BLaER1 (cell line): ENCODE results near the gene CD70.
A peak's percentile ranks its signal among the peaks of the same experiment; 100 is the strongest.
"Not testable (repeated sequence)": the region's sequence is repeated elsewhere in the genome, so short reads cannot be mapped to it uniquely, and the experiment has no call there.

Experiments used
- H3K27ac ChIP-seq: shearing (Covaris generic); formaldehyde crosslinking; 2 replicates; pipeline ENCODE4 v1.8.1; 2022
- H3K27me3 ChIP-seq: shearing (Covaris generic); formaldehyde crosslinking; 2 replicates; pipeline ENCODE4 v1.8.1; 2022
- H3K36me3 ChIP-seq: shearing (Covaris generic); formaldehyde crosslinking; 2 replicates; pipeline ENCODE4 v1.8.1; 2022
- H3K4me1 ChIP-seq: shearing (Covaris generic); formaldehyde crosslinking; 2 replicates; pipeline ENCODE4 v1.8.1; 2022
- H3K4me2 ChIP-seq: shearing (Covaris generic); formaldehyde crosslinking; 2 replicates; pipeline ENCODE4 v1.8.1; 2022
- H3K4me3 ChIP-seq: shearing (Covaris generic); formaldehyde crosslinking; 2 replicates; pipeline ENCODE4 v1.8.1; 2022
- H3K9ac ChIP-seq: shearing (Covaris generic); formaldehyde crosslinking; 2 replicates; pipeline ENCODE4 v1.8.1; 2022
- H3K9me3 ChIP-seq: shearing (Covaris generic); formaldehyde crosslinking; 2 replicates; pipeline ENCODE4 v1.8.1; 2022
- H4K20me1 ChIP-seq: shearing (Covaris generic); formaldehyde crosslinking; 2 replicates; pipeline ENCODE4 v1.8.1; 2022
- Cebpa-rat ChIP-seq: shearing (Covaris generic); IDR thresholded peaks from 2 replicates; pipeline ENCODE4 v1.8.1; 2022

The CD70 gene

GRCh38 chr19:6568010-6568526, 22.9 kb downstream of the CD70 start:
- H3K27me3 ChIP-seq = no peaks in the 10 kb centered on the region
- H3K4me2 ChIP-seq = no peak overlapping the region
- H3K27ac ChIP-seq = no peak overlapping the region
- no peaks in the 10 kb centered on the region for H4K20me1 ChIP-seq
- H3K36me3 ChIP-seq = no peaks in the 10 kb centered on the region
- no peak for TF ChIP-seq Cebpa-rat
- H3K4me3 ChIP-seq = no peak overlapping the region
- no peak overlapping the region for H3K9ac ChIP-seq
- H3K9me3 ChIP-seq = peaks cover 53% of the 10 kb centered on the region
- no peaks in the 10 kb centered on the region for H3K4me1 ChIP-seq

- not testable (repeated sequence) for H4K20me1 ChIP-seq, H3K4me3 ChIP-seq, H3K4me1 ChIP-seq, H3K4me2 ChIP-seq, H3K9ac ChIP-seq, H3K36me3 ChIP-seq, H3K27me3 ChIP-seq, H3K27ac ChIP-seq
- H3K9me3 ChIP-seq = peaks cover 52% of the 10 kb centered on the region
These were observed 24.2 kb downstream of the CD70 start for GRCh38 chr19:6566727-6567126.

GRCh38 chr19:6564393-6564792, 26.6 kb downstream of the CD70 start:
- Histone ChIP-seq H3K36me3 (no peaks in the 10 kb centered on the region), H3K9me3 (peaks cover 41% of the 10 kb centered on the region), H3K4me2 (no peak overlapping the region), H3K27ac (no peak overlapping the region), H4K20me1 (no peaks in the 10 kb centered on the region), H3K9ac (no peak overlapping the region), H3K27me3 (no peaks in the 10 kb centered on the region), H3K4me1 (no peaks in the 10 kb centered on the region), H3K4me3 (no peak overlapping the region)
- TF ChIP-seq Cebpa-rat = no peak

GRCh38 chr19:6562437-6562836, 28.5 kb downstream of the CD70 start:
- not testable (repeated sequence) for H3K27ac ChIP-seq, H3K4me2 ChIP-seq, H3K4me1 ChIP-seq, H3K4me3 ChIP-seq, H4K20me1 ChIP-seq, H3K36me3 ChIP-seq, H3K27me3 ChIP-seq, H3K9ac ChIP-seq
- H3K9me3 ChIP-seq = peaks cover 33% of the 10 kb centered on the region

- Histone ChIP-seq H3K4me2 (peak overlapping the region; percentile 39), H3K4me3 (no peak overlapping the region), H4K20me1 (no peaks in the 10 kb centered on the region), H3K4me1 (peaks cover 18% of the 10 kb centered on the region), H3K9ac (no peak overlapping the region), H3K36me3 (no peaks in the 10 kb centered on the region), H3K9me3 (peaks cover 2% of the 10 kb centered on the region; the same call in 1 of the 2 replicates), H3K27me3 (no peaks in the 10 kb centered on the region), H3K27ac (no peak overlapping the region)
- TF ChIP-seq Cebpa-rat = no peak
These were observed 34.3 kb downstream of the CD70 start for GRCh38 chr19:6556480-6557195.

- Histone ChIP-seq H3K4me1 (peaks cover 22% of the 10 kb centered on the region), H3K9ac (no peak overlapping the region), H3K4me2 (no peak overlapping the region), H3K27ac (no peak overlapping the region), H3K27me3 (no peaks in the 10 kb centered on the region), H4K20me1 (no peaks in the 10 kb centered on the region), H3K9me3 (peaks cover 8% of the 10 kb centered on the region), H3K4me3 (no peak overlapping the region), H3K36me3 (no peaks in the 10 kb centered on the region)
- TF ChIP-seq Cebpa-rat = no peak
These were observed 34.9 kb downstream of the CD70 start for GRCh38 chr19:6556043-6556449.

- Histone ChIP-seq H3K9ac (no peak overlapping the region), H4K20me1 (no peaks in the 10 kb centered on the region), H3K9me3 (peaks cover 28% of the 10 kb centered on the region), H3K36me3 (no peaks in the 10 kb centered on the region), H3K4me1 (peaks cover 22% of the 10 kb centered on the region), H3K4me2 (peak overlapping the region; percentile 66), H3K27ac (peak overlapping the region; percentile 52; the same call in 1 of the 2 replicates), H3K27me3 (no peaks in the 10 kb centered on the region), H3K4me3 (no peak overlapping the region)
- TF ChIP-seq Cebpa-rat = no peak
These were observed 39.1 kb downstream of the CD70 start for GRCh38 chr19:6551607-6552450.

- Histone ChIP-seq H4K20me1 (no peaks in the 10 kb centered on the region), H3K4me1 (peaks cover 15% of the 10 kb centered on the region), H3K27ac (no peak overlapping the region), H3K9ac (no peak overlapping the region), H3K4me2 (no peak overlapping the region), H3K4me3 (no peak overlapping the region), H3K9me3 (peaks cover 35% of the 10 kb centered on the region), H3K27me3 (no peaks in the 10 kb centered on the region), H3K36me3 (no peaks in the 10 kb centered on the region)
- no peak for TF ChIP-seq Cebpa-rat
These were observed 39.9 kb downstream of the CD70 start for GRCh38 chr19:6551091-6551490.

- not testable (repeated sequence) for H3K27me3 ChIP-seq, H3K27ac ChIP-seq, H3K36me3 ChIP-seq, H3K9ac ChIP-seq, H3K4me3 ChIP-seq, H4K20me1 ChIP-seq, H3K4me2 ChIP-seq
- peaks cover 14% of the 10 kb centered on the region for H3K4me1 ChIP-seq
- H3K9me3 ChIP-seq = peaks cover 40% of the 10 kb centered on the region
These were observed 40.3 kb downstream of the CD70 start for GRCh38 chr19:6550679-6551078.

- no peak overlapping the region for H3K27ac ChIP-seq
- no peaks in the 10 kb centered on the region for H3K27me3 ChIP-seq
- no peaks in the 10 kb centered on the region for H3K36me3 ChIP-seq
- no peak overlapping the region for H3K9ac ChIP-seq
- H3K4me2 ChIP-seq = no peak overlapping the region
- no peak for TF ChIP-seq Cebpa-rat
- no peak overlapping the region for H3K4me3 ChIP-seq
- H3K9me3 ChIP-seq = peaks cover 29% of the 10 kb centered on the region
- H3K4me1 ChIP-seq = peaks cover 7% of the 10 kb centered on the region; the same call in 1 of the 2 replicates
- no peaks in the 10 kb centered on the region for H4K20me1 ChIP-seq
These were observed 47.0 kb downstream of the CD70 start for GRCh38 chr19:6543866-6544347.
